Activated naive CD4-positive, alpha-beta T cell treated with anti-CD3 and anti-CD28 coated beads, Interleukin-2, amount 10 ng/mL, durations not matched to agents 7 days and 5 days (primary cell): ENCODE results near the gene DNM1L.
"Not testable (repeated sequence)": the region's sequence is repeated elsewhere in the genome, so short reads cannot be mapped to it uniquely, and the experiment has no call there.

Experiments used
- CTCF ChIA-PET: fragments of 350-600 bp; sonication (Branson Sonifier 250); formaldehyde crosslinking; loops from one replicate; lab custom pipeline; 2021; ENCODE audit warnings: antibody characterized with exemption; lab: Charles Lee
- DNase-seq: peaks from one replicate; pipeline ENCODE4 v3.0.0-alpha.2; 2020
- H3K27ac Mint-ChIP-seq: one replicate; pipeline ENCODE4 v1.8.0; 2021; ENCODE audit warnings: mild to moderate bottlenecking, moderate library complexity, mixed read lengths
- H3K27me3 Mint-ChIP-seq: one replicate; pipeline ENCODE4 v1.8.0; 2021; ENCODE audit warnings: mild to moderate bottlenecking, mixed read lengths
- H3K36me3 Mint-ChIP-seq: one replicate; pipeline ENCODE4 v1.8.0; 2021; ENCODE audit warnings: mixed read lengths
- H3K4me1 Mint-ChIP-seq: one replicate; pipeline ENCODE4 v1.8.0; 2021; ENCODE audit warnings: mixed read lengths
- H3K4me3 Mint-ChIP-seq: one replicate; pipeline ENCODE4 v1.8.0; 2021; ENCODE audit warnings: mild to moderate bottlenecking, moderate library complexity, mixed read lengths
- H3K9me3 Mint-ChIP-seq: one replicate; pipeline ENCODE4 v1.8.0; 2021; ENCODE audit warnings: mixed read lengths

Gene DNM1L

DNA sequence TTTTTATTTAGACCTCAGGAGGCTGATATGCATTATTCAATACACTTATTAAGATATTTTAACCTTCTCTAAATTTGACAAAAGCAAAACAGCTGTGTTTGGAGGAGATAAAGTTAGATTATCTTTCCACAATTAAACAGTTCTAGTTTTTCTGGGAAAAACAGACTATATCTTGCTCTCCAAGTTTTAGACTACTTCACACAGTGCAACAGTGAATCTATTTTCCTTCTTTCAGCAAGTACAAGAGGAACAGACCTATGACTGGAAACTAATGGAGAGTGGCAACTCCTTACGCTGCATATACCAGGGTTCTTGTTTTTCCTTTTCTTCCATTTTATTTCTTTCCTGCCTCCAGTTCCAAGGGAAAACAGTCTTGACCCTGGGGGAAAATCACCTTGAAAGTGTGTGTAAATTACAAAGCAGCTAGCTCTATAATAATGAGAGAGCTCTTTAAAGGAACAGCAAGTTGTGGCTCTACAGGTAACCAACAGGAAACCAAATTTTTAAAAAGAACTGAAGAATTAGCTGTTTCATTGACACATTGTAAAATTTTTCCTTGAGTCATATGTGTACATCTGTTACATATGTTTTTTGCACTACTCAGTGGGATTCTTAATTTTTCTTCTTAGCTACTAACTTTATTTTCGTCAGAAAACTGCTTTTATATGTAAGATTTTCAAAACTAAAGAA, 27.4 kb downstream of the DNM1L start:
- CTCF ChIA-PET: interaction anchor here (0.6 kb wide), 1 partner anchor 1434 kb away, joined by 4 read pairs; no protein-coding TSS in a partner anchor
- H3K27ac Mint-ChIP-seq: no peak overlapping the region
- H3K9me3 Mint-ChIP-seq: no peaks in the 10 kb centered on the region
- H3K4me1 Mint-ChIP-seq: peaks cover 6% of the 10 kb centered on the region
- no peak overlapping the region for H3K4me3 Mint-ChIP-seq
- no peak for DNase-seq
- H3K27me3 Mint-ChIP-seq: no peaks in the 10 kb centered on the region
- H3K36me3 Mint-ChIP-seq: peaks cover 11% of the 10 kb centered on the region

DNA sequence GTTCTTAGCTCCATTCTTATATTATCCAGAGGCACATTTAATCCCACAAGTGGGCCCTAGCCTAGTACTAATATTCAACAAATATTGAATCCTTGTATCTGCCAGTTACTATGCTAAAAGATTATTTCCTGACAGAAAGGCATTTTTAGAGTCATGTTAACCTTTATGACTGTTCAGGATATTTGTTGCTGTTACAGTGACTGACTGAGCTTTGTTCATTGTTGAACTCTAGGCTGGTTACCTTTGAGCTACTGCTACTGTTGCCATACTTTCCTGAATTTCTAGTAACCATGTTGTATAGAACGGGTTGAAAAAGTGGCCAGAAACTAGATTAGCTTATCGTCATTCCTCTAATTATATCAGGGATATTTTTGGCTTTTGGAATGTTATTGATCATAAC, 29.8 kb downstream of the DNM1L start:
- H3K9me3 Mint-ChIP-seq: no peaks in the 10 kb centered on the region
- H3K27ac Mint-ChIP-seq: no peak overlapping the region
- CTCF ChIA-PET: interaction anchor here (0.9 kb wide), 1 partner anchor 47 kb away, joined by 4 read pairs; the partner anchor contains the start of gene YARS2
- no peak for DNase-seq
- no peaks in the 10 kb centered on the region for H3K27me3 Mint-ChIP-seq
- peaks cover 6% of the 10 kb centered on the region for H3K4me1 Mint-ChIP-seq
- no peak overlapping the region for H3K4me3 Mint-ChIP-seq
- H3K36me3 Mint-ChIP-seq: peaks cover 21% of the 10 kb centered on the region

DNA sequence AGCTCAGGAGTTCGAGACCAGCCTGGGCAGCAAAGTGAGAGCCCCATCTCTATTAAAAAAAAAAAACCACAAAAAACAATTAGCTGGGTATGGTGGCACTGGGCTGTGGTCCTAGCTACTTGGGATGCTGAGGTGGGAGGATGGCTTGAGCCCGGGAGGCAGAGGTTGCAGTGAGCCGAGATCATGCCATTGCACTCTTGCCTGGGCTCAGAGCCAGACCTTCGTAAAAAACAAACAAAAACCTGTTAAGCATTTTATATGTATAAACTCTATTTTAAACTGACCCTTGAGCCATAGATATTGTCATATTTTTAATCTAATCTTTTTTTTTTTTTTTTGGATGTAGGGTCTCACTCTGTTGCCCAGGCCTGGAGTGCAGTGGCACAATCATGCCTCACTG, 35.7 kb downstream of the DNM1L start:
- Mint-ChIP-seq H3K36me3 (peaks cover 27% of the 10 kb centered on the region), H3K4me3 (no peak overlapping the region), H3K27me3 (no peaks in the 10 kb centered on the region), H3K9me3 (no peaks in the 10 kb centered on the region), H3K4me1 (no peaks in the 10 kb centered on the region), H3K27ac (no peak overlapping the region)
- DNase-seq: no peak
- CTCF ChIA-PET: no interaction called here

DNA sequence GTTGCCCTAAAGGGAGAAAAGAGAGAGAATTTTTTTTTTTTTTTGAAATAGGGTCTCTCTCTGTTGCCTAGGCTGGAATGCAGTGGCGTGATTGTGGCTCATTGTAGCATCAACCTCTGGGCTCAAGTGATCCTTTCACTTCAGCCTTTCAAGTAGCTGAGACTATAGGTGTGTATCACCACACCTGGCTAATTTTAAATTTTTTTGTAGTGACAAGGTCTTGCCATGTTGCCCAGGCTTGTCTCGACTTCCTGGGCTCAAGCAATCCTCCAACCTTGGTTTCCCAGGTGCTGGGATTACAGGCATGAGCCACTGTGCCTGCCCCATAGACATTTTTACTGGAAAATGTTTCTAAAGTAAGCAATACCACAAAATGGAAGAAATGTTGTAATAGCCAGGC, 39.8 kb downstream of the DNM1L start:
- Mint-ChIP-seq H3K27ac (no peak overlapping the region), H3K9me3 (no peaks in the 10 kb centered on the region), H3K27me3 (no peaks in the 10 kb centered on the region), H3K4me3 (no peak overlapping the region), H3K36me3 (peaks cover 28% of the 10 kb centered on the region), H3K4me1 (no peaks in the 10 kb centered on the region)
- DNase-seq: no peak
- CTCF ChIA-PET: no interaction called here

DNA sequence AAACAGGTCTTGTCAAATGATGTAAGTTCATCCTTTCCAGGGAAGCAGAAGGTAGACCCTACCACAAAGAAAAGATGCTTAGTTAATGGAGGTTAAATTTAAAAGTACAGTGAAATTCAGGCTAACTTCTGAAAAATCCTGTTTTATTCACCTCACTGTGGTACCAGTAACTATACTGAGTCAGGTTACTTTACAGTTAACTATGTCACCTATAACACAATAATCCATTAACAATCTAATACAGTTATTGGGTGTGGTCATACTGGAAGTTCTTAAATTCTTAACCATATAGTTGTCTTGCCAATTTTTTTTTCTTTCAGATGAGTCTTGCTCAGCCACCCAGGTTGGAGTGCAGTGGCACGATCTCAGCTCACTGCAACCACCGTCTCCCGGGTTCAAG, 46.2 kb downstream of the DNM1L start:
- not testable (repeated sequence) for H3K9me3 Mint-ChIP-seq, H3K4me1 Mint-ChIP-seq, DNase-seq, H3K4me3 Mint-ChIP-seq, H3K27me3 Mint-ChIP-seq, H3K27ac Mint-ChIP-seq
- CTCF ChIA-PET: interaction anchor here (1.0 kb wide), 1 partner anchor 270 kb away, joined by 3 read pairs; no protein-coding TSS in a partner anchor
- peaks cover 36% of the 10 kb centered on the region for H3K36me3 Mint-ChIP-seq

DNA sequence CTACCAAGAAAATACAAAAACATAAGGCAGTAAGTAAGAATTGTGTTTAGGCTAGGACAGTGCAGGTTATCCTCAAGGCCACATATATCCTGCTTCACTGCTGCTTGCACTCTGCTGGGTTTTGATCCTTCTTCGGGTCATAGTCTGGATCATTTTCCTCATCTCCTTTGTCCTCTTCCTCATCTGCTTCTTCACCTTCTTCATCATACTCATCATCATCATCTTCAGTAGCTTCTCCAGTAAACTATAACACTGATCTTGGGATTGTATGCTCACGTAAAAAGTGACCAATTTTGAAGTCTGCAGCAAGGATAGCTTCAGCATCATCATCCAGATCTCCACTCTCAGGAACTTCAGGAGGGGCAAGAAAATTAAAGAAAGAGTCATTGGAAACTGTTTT, 47.2 kb downstream of the DNM1L start:
- H3K27ac Mint-ChIP-seq: no peak overlapping the region
- DNase-seq: no peak
- no peaks in the 10 kb centered on the region for H3K9me3 Mint-ChIP-seq
- H3K4me1 Mint-ChIP-seq: no peaks in the 10 kb centered on the region
- peaks cover 31% of the 10 kb centered on the region for H3K36me3 Mint-ChIP-seq
- CTCF ChIA-PET: interaction anchor here (1.0 kb wide), 1 partner anchor 271 kb away, joined by 3 read pairs; no protein-coding TSS in a partner anchor
- no peak overlapping the region for H3K4me3 Mint-ChIP-seq
- no peaks in the 10 kb centered on the region for H3K27me3 Mint-ChIP-seq

DNA sequence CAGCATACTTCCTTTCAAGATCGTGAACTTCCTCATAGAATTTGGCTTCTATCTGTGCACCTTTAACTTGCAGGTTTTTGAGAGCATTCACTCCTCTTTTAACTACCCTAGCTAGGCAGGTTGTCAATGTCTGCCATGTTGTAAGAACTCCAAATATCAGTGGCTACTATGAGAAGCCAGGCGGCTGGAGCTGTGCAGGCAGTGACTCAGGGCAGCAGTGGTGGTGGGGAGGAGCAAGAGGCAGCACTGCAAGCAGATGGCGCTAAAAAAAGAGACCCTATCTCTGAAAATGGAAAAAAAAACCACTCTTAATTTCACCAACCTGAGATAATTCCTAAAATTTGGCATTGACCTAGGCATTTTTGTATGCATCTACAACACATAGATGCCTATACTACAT, 48.1 kb downstream of the DNM1L start:
- H3K4me1 Mint-ChIP-seq: no peaks in the 10 kb centered on the region
- H3K27me3 Mint-ChIP-seq: no peaks in the 10 kb centered on the region
- no peak overlapping the region for H3K4me3 Mint-ChIP-seq
- peaks cover 28% of the 10 kb centered on the region for H3K36me3 Mint-ChIP-seq
- no peaks in the 10 kb centered on the region for H3K9me3 Mint-ChIP-seq
- peak overlapping the region; percentile 42 for H3K27ac Mint-ChIP-seq
- CTCF ChIA-PET: no interaction called here
- DNase-seq: no peak

DNA sequence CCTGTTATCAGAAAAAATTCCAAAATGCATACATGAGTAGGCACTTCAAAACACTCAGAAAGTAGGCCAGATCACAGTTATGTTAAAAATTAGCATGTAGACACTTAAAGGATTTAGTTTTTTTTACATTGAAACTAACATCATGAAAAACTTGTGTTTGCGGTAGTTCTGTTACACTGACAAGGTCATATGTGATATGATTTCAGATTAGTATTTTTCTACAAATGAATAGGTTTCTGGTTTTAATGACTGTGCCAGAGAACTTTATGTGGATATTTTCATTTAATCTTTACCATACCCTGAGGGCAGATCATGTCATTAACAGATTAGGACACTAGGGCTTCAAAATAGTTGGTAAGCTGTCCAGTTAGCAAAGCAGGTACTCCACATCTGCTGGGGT, 55.9 kb downstream of the DNM1L start:
- Mint-ChIP-seq H3K27ac (no peak overlapping the region), H3K27me3 (no peaks in the 10 kb centered on the region), H3K4me1 (no peaks in the 10 kb centered on the region), H3K36me3 (peaks cover 40% of the 10 kb centered on the region), H3K9me3 (no peaks in the 10 kb centered on the region), H3K4me3 (no peak overlapping the region)
- DNase-seq: no peak
- CTCF ChIA-PET: interaction anchor here (1.0 kb wide), 1 partner anchor 278 kb away, joined by 3 read pairs; no protein-coding TSS in a partner anchor

DNA sequence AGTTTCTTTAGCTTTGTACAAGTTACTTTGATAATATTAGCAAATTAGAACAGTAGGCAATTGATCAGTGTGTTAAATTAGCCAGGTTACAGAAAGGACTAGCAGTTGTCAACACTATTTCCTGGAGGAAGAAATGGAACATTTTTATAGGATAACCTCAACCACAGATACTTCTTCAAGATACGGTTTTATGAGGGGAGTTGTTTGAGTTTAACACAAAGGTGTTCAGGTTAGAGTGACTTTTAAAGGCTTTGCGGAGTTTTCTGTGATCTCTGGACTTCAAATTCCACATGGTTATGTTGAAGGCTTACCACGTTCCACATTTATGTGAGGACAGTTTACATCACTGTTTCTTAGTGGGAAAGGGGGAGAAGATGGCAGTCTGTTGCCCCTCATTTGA, 57.3 kb downstream of the DNM1L start:
- DNase-seq: no peak
- H3K4me1 Mint-ChIP-seq: no peaks in the 10 kb centered on the region
- no peaks in the 10 kb centered on the region for H3K27me3 Mint-ChIP-seq
- H3K4me3 Mint-ChIP-seq: no peak overlapping the region
- no peak overlapping the region for H3K27ac Mint-ChIP-seq
- CTCF ChIA-PET: no interaction called here
- H3K36me3 Mint-ChIP-seq: peaks cover 38% of the 10 kb centered on the region
- no peaks in the 10 kb centered on the region for H3K9me3 Mint-ChIP-seq

DNA sequence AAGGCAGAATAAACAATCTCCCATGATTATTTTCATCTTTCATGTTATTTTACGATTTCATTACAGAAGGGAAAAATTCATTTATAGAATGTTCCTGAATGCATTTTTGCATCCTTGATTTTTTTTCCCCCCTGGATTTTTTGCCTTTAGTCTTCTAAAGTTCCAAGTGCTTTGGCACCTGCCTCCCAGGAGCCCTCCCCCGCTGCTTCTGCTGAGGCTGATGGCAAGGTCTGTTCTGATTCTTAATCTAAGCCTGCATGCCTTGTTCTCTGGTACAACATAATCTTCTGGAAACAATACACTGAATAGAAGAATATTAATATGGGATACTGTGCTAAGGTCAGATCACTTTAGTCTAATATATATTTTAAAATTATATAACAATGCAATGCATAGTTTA, 58.6 kb downstream of the DNM1L start:
- H3K4me3 Mint-ChIP-seq: no peak overlapping the region
- DNase-seq: no peak
- H3K27ac Mint-ChIP-seq: no peak overlapping the region
- no peaks in the 10 kb centered on the region for H3K27me3 Mint-ChIP-seq
- no peaks in the 10 kb centered on the region for H3K4me1 Mint-ChIP-seq
- CTCF ChIA-PET: interaction anchor here (0.8 kb wide), 1 partner anchor 18 kb away, joined by 3 read pairs; no protein-coding TSS in a partner anchor
- H3K9me3 Mint-ChIP-seq: no peaks in the 10 kb centered on the region
- H3K36me3 Mint-ChIP-seq: peaks cover 35% of the 10 kb centered on the region

DNA sequence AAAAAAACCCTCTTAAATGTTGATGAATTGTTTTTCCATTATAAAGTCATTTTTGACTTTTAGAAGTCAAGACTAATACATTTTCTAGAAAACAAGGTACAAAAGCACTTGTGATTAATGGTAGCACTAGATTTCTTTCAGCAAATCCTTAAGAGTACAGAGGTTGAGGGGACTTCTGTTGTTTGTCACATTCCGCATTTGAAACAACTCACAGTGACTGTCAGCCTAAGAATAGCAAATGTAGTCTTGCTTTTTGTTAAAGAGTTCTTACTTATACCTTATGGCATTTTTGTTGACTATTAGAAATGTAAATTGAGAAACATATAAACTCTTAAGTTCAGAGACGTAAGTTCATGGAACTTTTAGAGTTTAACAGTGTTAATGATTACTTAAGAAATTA, 60.2 kb downstream of the DNM1L start:
- DNase-seq: no peak
- no peaks in the 10 kb centered on the region for H3K27me3 Mint-ChIP-seq
- H3K9me3 Mint-ChIP-seq: no peaks in the 10 kb centered on the region
- H3K4me1 Mint-ChIP-seq: no peaks in the 10 kb centered on the region
- H3K36me3 Mint-ChIP-seq: peaks cover 40% of the 10 kb centered on the region
- H3K4me3 Mint-ChIP-seq: no peak overlapping the region
- CTCF ChIA-PET: no interaction called here
- H3K27ac Mint-ChIP-seq: no peak overlapping the region

DNA sequence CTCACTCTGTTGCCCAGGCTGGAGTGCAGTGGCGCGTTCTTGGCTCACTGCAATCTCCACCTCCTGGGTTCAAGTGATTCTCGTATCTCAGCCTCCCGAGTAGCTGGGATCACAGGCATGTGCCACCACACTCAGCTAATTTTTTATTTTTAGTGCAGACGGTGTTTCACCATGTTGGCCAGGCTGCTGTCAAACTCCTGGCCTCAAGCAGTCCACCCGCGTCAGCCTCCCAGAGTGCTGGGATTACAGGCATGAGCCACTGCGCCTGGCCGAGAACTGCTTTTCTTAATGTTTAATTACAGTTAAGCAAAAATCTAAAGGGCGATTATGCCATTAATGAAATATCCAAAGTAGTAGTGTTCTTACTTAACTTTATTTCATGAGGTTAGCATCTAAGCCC, 63.0 kb downstream of the DNM1L start:
- Mint-ChIP-seq H3K4me3 (no peak overlapping the region), H3K36me3 (peaks cover 46% of the 10 kb centered on the region), H3K27me3 (no peaks in the 10 kb centered on the region), H3K4me1 (no peaks in the 10 kb centered on the region), H3K9me3 (no peaks in the 10 kb centered on the region), H3K27ac (no peak overlapping the region)
- CTCF ChIA-PET: interaction anchor here (3.2 kb wide), 1 partner anchor 13 kb away, joined by 12 read pairs; the partner anchor contains the start of gene YARS2
- DNase-seq: no peak

DNA sequence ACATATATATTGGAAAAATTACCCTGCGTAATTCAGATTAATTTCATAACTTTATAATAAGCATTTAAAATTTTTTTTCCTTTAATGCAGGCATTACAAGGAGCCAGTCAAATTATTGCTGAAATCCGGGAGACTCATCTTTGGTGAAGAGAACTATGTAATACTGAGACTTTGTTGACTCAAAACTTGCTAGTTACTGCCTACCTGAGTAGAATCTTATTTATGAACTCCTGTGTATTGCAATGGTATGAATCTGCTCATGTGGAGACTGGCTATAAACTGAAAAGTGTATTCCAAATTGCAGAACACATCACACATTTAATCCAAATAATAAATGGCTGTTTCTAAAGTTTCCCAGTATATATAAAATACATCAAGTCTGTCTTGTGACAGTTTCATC, 64.2 kb downstream of the DNM1L start:
- Mint-ChIP-seq H3K27ac (no peak overlapping the region), H3K9me3 (no peaks in the 10 kb centered on the region)
- CTCF ChIA-PET: no interaction called here

DNA sequence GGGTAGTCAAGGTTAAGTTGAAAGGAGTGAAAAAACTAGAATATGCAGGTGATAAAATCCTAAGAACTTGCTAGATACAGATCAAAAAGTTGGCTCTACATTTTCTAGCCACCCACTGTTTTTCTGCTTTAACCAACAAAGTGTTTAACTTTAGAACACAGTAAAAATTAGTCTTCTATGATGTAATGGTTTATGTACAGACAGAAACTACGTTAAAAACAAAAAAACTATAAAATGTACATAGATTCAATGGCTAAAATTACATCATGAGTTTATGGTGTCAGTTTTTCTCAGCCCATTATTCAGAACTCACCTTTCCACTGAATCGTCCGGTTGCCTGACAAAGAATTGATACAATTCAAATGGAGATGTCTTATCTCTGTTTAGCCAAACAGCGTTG, 74.5 kb downstream of the DNM1L start:
- CTCF ChIA-PET: interaction anchor here (2.8 to 4.5 kb wide), 3 partner anchors 12 to 1268 kb away, joined by 12 to 61 read pairs (median 22); partner anchors contain the start of gene ALG10
- Mint-ChIP-seq H3K4me1 (peaks cover 25% of the 10 kb centered on the region), H3K36me3 (peaks cover 27% of the 10 kb centered on the region), H3K27me3 (no peaks in the 10 kb centered on the region), H3K4me3 (peak overlapping the region; percentile 92), H3K27ac (no peak overlapping the region), H3K9me3 (no peaks in the 10 kb centered on the region)
- no peak for DNase-seq

More for the DNA sequence above, 64.2 kb downstream of the DNM1L start:
- H3K36me3 Mint-ChIP-seq: peaks cover 45% of the 10 kb centered on the region
- no peaks in the 10 kb centered on the region for H3K4me1 Mint-ChIP-seq
- H3K27me3 Mint-ChIP-seq: no peaks in the 10 kb centered on the region
- H3K4me3 Mint-ChIP-seq: no peak overlapping the region
- no peak for DNase-seq

DNA sequence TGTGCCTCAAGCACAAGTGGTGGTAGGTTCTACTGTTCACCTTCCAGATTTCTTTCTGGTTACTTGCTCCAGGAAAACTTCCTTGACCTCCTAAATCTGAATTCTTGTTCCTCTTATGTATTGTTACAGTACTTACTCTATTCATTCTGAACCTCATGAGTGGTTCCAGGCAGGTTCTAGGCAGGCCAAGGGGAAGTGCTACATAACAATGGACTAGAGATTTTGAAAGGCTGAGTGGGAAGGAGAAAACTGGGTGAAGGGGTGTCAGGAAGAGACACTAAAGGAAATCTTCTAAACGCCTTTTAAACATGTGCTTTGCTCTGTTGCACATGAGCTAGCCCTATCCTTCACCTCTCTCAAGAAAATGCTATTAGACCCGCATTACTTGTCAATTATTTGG, 75.0 kb downstream of the DNM1L start:
- H3K9me3 Mint-ChIP-seq: no peaks in the 10 kb centered on the region
- CTCF ChIA-PET: interaction anchor here (0.8 to 4.5 kb wide), 14 partner anchors 9 to 1267 kb away, joined by 3 to 61 read pairs (median 6); partner anchors contain the start of genes ALG10 and FGD4
- peak overlapping the region; percentile 92 for H3K4me3 Mint-ChIP-seq
- peak overlapping the region; percentile 66 for H3K27ac Mint-ChIP-seq
- H3K4me1 Mint-ChIP-seq: peaks cover 25% of the 10 kb centered on the region
- DNase-seq: no peak
- H3K36me3 Mint-ChIP-seq: peaks cover 27% of the 10 kb centered on the region
- H3K27me3 Mint-ChIP-seq: no peaks in the 10 kb centered on the region
